Panc1 (cell line): ENCODE data around the gene SLC22A12. TPM values are rescaled to one million over a fixed set of nuclear protein-coding genes. Genes with fewer than 3 reads are reported as not detected.

Experiments
- ATAC-seq: fragments of 200-7000 bp; cut with Tn5 transposase; 2 replicates; pipeline ENCODE4 v1.9.1; 2020; ENCODE audit warnings: mild to moderate bottlenecking, moderate library complexity
- BruUV-seq: library from RNA; stranded (reverse); fragments of 400-500 nt; replicated peaks from 2 replicates; lab custom pipeline; 2021; lab: Mats Ljungman, UMichigan
- CTCF ChIA-PET: fragments of 300-600 bp; sonication (Branson Sonifier 250); formaldehyde crosslinking; loops from one replicate; lab custom pipeline; 2022; ENCODE audit warnings: antibody characterized with exemption; lab: Charles Lee
- POLR2A ChIA-PET: fragments of 300-600 bp; sonication (Branson Sonifier 250); formaldehyde crosslinking; loops from one replicate; lab custom pipeline; 2022; ENCODE audit warnings: antibody characterized with exemption; lab: Charles Lee
- DNase-seq: peaks from one replicate; pipeline ENCODE4 v3.0.0-alpha.2; 2010; ENCODE audit warnings: low read depth, low spot score
- H3K27ac ChIP-seq: 2 replicates; pipeline ENCODE4 v1.5.1; 2011; ENCODE audit warnings: mild to moderate bottlenecking, low read length, inconsistent platforms
- H3K27me3 ChIP-seq: fragments of 200-500 bp; sonication (Bioruptor generic); 2 replicates; pipeline ENCODE4 v1.6.0; 2014; ENCODE audit warnings: low read length, inconsistent platforms; ENCODE audit not compliant: control insufficient read depth, insufficient read depth
- H3K36me3 ChIP-seq: fragments of 200-500 bp; sonication (Bioruptor generic); 2 replicates; pipeline ENCODE4 v1.5.1; 2014; ENCODE audit warnings: inconsistent platforms, mild to moderate bottlenecking, low read length, moderate library complexity; ENCODE audit not compliant: control insufficient read depth, insufficient read depth
- H3K4me1 ChIP-seq: 2 replicates; pipeline ENCODE4 v1.5.1; 2011; ENCODE audit warnings: inconsistent platforms, mild to moderate bottlenecking, low read length, moderate library complexity; ENCODE audit not compliant: control insufficient read depth, insufficient read depth
- H3K4me3 ChIP-seq, 2 experiments: 2 replicates each; pipeline ENCODE4 v1.5.1; 2011 to 2012; ENCODE audit warnings: low read depth in 2 of 2, low read length in 2 of 2, mild to moderate bottlenecking in 2 of 2, inconsistent platforms in 1 of 2, moderate library complexity in 1 of 2
- H3K9me3 ChIP-seq: fragments of 200-500 bp; sonication (Bioruptor generic); 2 replicates; pipeline ENCODE4 v1.5.1; 2014; ENCODE audit warnings: low read depth, mild to moderate bottlenecking, inconsistent platforms, low read length, moderate library complexity; ENCODE audit not compliant: control insufficient read depth, insufficient read depth
- POLR2AphosphoS5 ChIP-seq: IDR thresholded peaks from 2 replicates; pipeline ENCODE4 v1.6.1; 2012; ENCODE audit warnings: mild to moderate bottlenecking, low read depth, low read length, moderate library complexity
- SIN3A ChIP-seq: IDR thresholded peaks from 2 replicates; pipeline ENCODE4 v1.6.1; 2012; ENCODE audit warnings: low read depth, mild to moderate bottlenecking, low read length, moderate library complexity, borderline replicate concordance; ENCODE audit not compliant: insufficient read depth
- TCF7L2 ChIP-seq: IDR thresholded peaks from 2 replicates; pipeline ENCODE4 v1.6.1; 2011; ENCODE audit warnings: mild to moderate bottlenecking, low read depth, low read length, inconsistent platforms
- in situ Hi-C: cut with HindIII; loops from 2 replicates; pipeline ENCODE4 v1.10.0; 2016; ENCODE audit warnings: low sequenced_read_pairs, low pct_unique_long_range_greater_than_20kb
- intact Hi-C: fragments of 100-400 bp; cut with micrococcal nuclease; formaldehyde crosslinking; loops from one replicate; pipeline ENCODE4 v1.10.0; 2022; ENCODE audit not compliant: unreplicated experiment
- total RNA-seq: library from RNA; stranded (reverse); gene quantifications from one replicate; pipeline ENCODE4 v1.2.1, GENCODE V29; 2021; ENCODE audit not compliant: unreplicated experiment
- TF ChIP-seq, protein P1 (sequence below): fragments of 450-650 bp; IDR thresholded peaks from 2 replicates; pipeline ENCODE4 v1.5.1; 2017; ENCODE audit warnings: mild to moderate bottlenecking
- TF ChIP-seq, protein P2 (sequence below), 2 experiments: IDR thresholded peaks; 2 replicates each; pipeline ENCODE4 v1.6.1; 2011 to 2012; ENCODE audit warnings: low read depth in 2 of 2, control low read depth in 1 of 2, low read length in 1 of 2, mild to moderate bottlenecking in 1 of 2, moderate library complexity in 1 of 2; ENCODE audit not compliant: insufficient read depth in 1 of 2

The SLC22A12 gene
- total RNA-seq, 1 experiment from 2014 or later: not detected

DNA sequence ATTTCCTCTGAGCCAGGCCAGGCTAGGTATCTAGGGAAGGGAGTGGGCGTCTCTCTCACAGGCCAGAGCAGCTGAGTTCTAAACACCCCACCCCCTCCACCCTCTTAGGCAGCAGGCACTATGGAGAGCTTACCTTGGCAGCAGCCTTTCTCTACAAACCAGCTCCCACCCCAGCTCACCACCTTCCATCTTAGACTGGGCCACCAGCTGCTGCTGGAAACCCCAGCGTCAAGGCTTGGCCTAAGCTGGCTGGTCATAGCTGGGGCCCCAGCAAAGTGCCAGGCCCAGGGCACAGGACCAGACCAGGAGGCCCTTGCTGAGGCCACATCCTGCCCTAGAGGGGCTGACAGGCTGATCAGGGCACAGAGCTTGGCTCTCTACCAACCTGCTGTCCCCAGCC, 20.2 kb downstream of the SLC22A12 start:
- no peak overlapping the region for H3K4me3 ChIP-seq
- no peak overlapping the region for H3K27ac ChIP-seq
- in situ Hi-C loops: no loop called here
- no peak for TF ChIP-seq SIN3A
- TF ChIP-seq, protein P1, sequence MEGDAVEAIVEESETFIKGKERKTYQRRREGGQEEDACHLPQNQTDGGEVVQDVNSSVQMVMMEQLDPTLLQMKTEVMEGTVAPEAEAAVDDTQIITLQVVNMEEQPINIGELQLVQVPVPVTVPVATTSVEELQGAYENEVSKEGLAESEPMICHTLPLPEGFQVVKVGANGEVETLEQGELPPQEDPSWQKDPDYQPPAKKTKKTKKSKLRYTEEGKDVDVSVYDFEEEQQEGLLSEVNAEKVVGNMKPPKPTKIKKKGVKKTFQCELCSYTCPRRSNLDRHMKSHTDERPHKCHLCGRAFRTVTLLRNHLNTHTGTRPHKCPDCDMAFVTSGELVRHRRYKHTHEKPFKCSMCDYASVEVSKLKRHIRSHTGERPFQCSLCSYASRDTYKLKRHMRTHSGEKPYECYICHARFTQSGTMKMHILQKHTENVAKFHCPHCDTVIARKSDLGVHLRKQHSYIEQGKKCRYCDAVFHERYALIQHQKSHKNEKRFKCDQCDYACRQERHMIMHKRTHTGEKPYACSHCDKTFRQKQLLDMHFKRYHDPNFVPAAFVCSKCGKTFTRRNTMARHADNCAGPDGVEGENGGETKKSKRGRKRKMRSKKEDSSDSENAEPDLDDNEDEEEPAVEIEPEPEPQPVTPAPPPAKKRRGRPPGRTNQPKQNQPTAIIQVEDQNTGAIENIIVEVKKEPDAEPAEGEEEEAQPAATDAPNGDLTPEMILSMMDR: no peak
- TF ChIP-seq, protein P2, sequence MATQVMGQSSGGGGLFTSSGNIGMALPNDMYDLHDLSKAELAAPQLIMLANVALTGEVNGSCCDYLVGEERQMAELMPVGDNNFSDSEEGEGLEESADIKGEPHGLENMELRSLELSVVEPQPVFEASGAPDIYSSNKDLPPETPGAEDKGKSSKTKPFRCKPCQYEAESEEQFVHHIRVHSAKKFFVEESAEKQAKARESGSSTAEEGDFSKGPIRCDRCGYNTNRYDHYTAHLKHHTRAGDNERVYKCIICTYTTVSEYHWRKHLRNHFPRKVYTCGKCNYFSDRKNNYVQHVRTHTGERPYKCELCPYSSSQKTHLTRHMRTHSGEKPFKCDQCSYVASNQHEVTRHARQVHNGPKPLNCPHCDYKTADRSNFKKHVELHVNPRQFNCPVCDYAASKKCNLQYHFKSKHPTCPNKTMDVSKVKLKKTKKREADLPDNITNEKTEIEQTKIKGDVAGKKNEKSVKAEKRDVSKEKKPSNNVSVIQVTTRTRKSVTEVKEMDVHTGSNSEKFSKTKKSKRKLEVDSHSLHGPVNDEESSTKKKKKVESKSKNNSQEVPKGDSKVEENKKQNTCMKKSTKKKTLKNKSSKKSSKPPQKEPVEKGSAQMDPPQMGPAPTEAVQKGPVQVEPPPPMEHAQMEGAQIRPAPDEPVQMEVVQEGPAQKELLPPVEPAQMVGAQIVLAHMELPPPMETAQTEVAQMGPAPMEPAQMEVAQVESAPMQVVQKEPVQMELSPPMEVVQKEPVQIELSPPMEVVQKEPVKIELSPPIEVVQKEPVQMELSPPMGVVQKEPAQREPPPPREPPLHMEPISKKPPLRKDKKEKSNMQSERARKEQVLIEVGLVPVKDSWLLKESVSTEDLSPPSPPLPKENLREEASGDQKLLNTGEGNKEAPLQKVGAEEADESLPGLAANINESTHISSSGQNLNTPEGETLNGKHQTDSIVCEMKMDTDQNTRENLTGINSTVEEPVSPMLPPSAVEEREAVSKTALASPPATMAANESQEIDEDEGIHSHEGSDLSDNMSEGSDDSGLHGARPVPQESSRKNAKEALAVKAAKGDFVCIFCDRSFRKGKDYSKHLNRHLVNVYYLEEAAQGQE (IDR thresholded peaks at IDR 0.05; ENCODE audit: insufficient read depth in 1 of 2, low read depth in 2 of 2, low read length in 1 of 2): no peak
- TF ChIP-seq POLR2AphosphoS5: no peak
- no peak for TF ChIP-seq TCF7L2
- H3K36me3 ChIP-seq: no peaks in the 10 kb centered on the region
- intact Hi-C loops: no loop called here
- DNase-seq: no peak
- no TSS peak for BruUV-seq
- ChIA-PET POLR2A (interaction anchor here (0.6 kb wide), 1 partner anchor 739 kb away, joined by 7 read pairs; no protein-coding TSS in a partner anchor), CTCF (no interaction called here)
- no peaks in the 10 kb centered on the region for H3K27me3 ChIP-seq
- no peaks in the 10 kb centered on the region for H3K4me1 ChIP-seq
- no peak for ATAC-seq
- no peaks in the 10 kb centered on the region for H3K9me3 ChIP-seq

DNA sequence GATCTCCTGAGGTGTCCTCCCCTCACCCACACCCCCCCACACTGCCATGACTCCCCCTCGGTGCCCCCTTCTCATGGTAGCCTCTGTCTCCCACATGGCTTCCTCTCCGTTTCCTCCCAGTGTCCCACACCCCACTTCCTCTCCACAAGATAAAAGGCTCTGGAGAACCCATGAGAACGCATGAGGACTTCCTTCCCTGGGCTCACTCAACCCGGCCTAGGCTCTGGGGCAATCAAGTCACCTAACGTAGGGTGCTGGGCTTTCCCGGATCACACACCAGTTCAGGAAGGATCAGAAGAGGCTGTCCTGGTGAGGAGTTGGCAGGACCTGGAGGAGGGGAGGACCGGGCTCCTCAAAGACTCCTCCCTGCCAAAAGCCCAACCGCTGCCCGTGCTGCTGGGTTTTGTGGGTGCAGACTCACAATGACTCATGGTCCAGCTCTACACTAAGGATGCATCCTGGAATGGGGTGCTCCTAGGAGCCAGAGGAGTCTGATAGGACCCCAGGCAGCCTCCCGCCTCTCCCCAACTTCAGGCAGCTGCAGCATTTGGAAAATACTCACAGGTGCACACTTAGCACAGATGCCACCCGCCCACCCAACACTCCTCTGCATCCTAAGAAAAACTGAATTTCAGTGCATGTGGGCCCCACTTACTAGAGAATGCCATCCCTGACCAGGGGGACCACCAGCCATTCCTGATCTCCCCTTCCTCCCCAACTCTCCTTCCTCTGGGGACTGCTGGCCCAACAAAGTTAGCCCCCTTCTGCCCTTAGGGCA, 21.0 kb downstream of the SLC22A12 start:
- H3K27ac ChIP-seq: no peak overlapping the region
- POLR2A ChIA-PET: no interaction called here
- no TSS peak for BruUV-seq

More for the DNA sequence above, 21.0 kb downstream of the SLC22A12 start:
- ATAC-seq (no peak), DNase-seq (no peak)
- in situ Hi-C loops: no loop called here
- CTCF ChIA-PET: no interaction called here
- H3K4me3 ChIP-seq: no peak overlapping the region
- no peak for TF ChIP-seq POLR2AphosphoS5
- TF ChIP-seq, protein P1: no peak
- no peak for TF ChIP-seq SIN3A
- TF ChIP-seq, protein P2 (IDR thresholded peaks at IDR 0.05; ENCODE audit: insufficient read depth in 1 of 2, low read depth in 2 of 2, low read length in 1 of 2): no peak
- TF ChIP-seq TCF7L2: no peak
- no peaks in the 10 kb centered on the region for H3K9me3 ChIP-seq
- intact Hi-C loops: no loop called here
- H3K36me3 ChIP-seq: no peaks in the 10 kb centered on the region
- H3K27me3 ChIP-seq: no peaks in the 10 kb centered on the region
- no peaks in the 10 kb centered on the region for H3K4me1 ChIP-seq
